ENCODE measurements around the gene RMND5B.
"Not testable (repeated sequence)": the region's sequence is repeated elsewhere in the genome, so short reads cannot be mapped to it uniquely, and the experiment has no call there.

Gene RMND5B

GRCh38 chr5:178130576-178131445, at the start of gene RMND5B:
RMND5B (plus strand) TSS chr5:178131014; CDS start chr5:178138120, 7,106 bp downstream.
- TF ChIP-seq MAX (IDR thresholded peaks at IDR 0.05; ENCODE audit: low read depth, low read length) (peak; percentile 27; the same call in 1 of the 2 replicates), MYC (IDR thresholded peaks at IDR 0.05; ENCODE audit: low read depth, low read length) (no peak), POLR2A (IDR thresholded peaks at IDR 0.05; ENCODE audit: extremely low read depth, insufficient read length) (peak; percentile 50)
- TF ChIP-seq, protein P1, sequence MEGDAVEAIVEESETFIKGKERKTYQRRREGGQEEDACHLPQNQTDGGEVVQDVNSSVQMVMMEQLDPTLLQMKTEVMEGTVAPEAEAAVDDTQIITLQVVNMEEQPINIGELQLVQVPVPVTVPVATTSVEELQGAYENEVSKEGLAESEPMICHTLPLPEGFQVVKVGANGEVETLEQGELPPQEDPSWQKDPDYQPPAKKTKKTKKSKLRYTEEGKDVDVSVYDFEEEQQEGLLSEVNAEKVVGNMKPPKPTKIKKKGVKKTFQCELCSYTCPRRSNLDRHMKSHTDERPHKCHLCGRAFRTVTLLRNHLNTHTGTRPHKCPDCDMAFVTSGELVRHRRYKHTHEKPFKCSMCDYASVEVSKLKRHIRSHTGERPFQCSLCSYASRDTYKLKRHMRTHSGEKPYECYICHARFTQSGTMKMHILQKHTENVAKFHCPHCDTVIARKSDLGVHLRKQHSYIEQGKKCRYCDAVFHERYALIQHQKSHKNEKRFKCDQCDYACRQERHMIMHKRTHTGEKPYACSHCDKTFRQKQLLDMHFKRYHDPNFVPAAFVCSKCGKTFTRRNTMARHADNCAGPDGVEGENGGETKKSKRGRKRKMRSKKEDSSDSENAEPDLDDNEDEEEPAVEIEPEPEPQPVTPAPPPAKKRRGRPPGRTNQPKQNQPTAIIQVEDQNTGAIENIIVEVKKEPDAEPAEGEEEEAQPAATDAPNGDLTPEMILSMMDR (IDR thresholded peaks at IDR 0.05; ENCODE audit: low read depth, low read length) = no peak
- H3K4me3 ChIP-seq (ENCODE audit: low read depth, low read length) = peak within 1 kb of the TSS; percentile 70
- peak; percentile 87 for DNase-seq (ENCODE audit: low read depth)

DNA sequence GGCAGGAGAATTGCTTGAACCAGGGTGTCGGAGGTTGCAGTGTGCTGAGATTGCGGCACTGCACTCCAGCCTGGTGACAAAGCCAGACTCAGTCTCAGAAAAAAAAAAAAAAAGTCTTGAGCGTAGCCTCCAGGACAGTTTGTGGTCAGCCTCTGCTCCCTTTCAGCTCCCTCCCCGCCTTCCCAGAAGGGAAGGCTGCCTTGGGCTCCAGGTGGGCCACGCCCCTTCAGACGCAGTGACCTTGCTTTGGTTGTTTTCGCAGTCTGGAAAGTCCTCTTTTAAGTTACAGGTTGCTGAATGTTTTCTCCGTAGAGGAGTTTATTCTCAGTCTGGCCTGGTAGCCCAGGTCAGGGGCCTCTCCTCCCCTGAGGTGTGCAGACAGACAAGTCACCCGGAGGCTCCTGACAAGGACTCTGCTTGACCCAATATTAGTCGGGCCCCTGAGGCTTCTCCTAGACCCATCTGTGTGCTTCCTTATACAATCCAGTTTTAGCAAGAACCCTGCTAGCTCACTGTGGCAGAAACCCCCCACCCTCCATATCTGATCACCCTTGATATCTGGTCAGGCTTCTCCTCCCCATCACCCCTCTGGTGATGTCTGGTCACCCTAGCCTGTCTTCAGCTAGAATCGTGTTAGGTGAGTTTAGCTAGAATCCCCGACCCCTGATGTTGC, 49.1 kb upstream of the RMND5B start:
- TF ChIP-seq MAX (IDR thresholded peaks at IDR 0.05; ENCODE audit: low read depth, low read length) = no peak
- no peak for TF ChIP-seq MYC (IDR thresholded peaks at IDR 0.05; ENCODE audit: low read depth, low read length)
- TF ChIP-seq POLR2A (IDR thresholded peaks at IDR 0.05; ENCODE audit: extremely low read depth, insufficient read length) = no peak
- TF ChIP-seq, protein P1 (IDR thresholded peaks at IDR 0.05; ENCODE audit: low read depth, low read length) = no peak
- DNase-seq (ENCODE audit: low read depth) = no peak
- no peak overlapping the region for H3K4me3 ChIP-seq (ENCODE audit: low read depth, low read length)

- DNase-seq (ENCODE audit: low read depth) = no peak
- TF ChIP-seq, protein P1 (IDR thresholded peaks at IDR 0.05; ENCODE audit: low read depth, low read length) = no peak
- TF ChIP-seq POLR2A (IDR thresholded peaks at IDR 0.05; ENCODE audit: extremely low read depth, insufficient read length) (no peak), MAX (IDR thresholded peaks at IDR 0.05; ENCODE audit: low read depth, low read length) (no peak), MYC (IDR thresholded peaks at IDR 0.05; ENCODE audit: low read depth, low read length) (no peak)
Observed at GRCh38 chr5:178083922-178084321, 46.9 kb upstream of the RMND5B start.

GRCh38 chr5:178085316-178085715, 45.5 kb upstream of the RMND5B start:
- DNase-seq (ENCODE audit: low read depth) = no peak
- H3K4me3 ChIP-seq (ENCODE audit: low read depth, low read length) = no peak overlapping the region
- TF ChIP-seq, protein P1 (IDR thresholded peaks at IDR 0.05; ENCODE audit: low read depth, low read length) = no peak
- TF ChIP-seq MYC (IDR thresholded peaks at IDR 0.05; ENCODE audit: low read depth, low read length) (no peak), POLR2A (IDR thresholded peaks at IDR 0.05; ENCODE audit: extremely low read depth, insufficient read length) (no peak), MAX (IDR thresholded peaks at IDR 0.05; ENCODE audit: low read depth, low read length) (no peak)

More at GRCh38 chr5:178083922-178084321, 46.9 kb upstream of the RMND5B start:
- H3K4me3 ChIP-seq (ENCODE audit: low read depth, low read length) = no peak overlapping the region

GRCh38 chr5:178086266-178086665, 44.5 kb upstream of the RMND5B start:
- TF ChIP-seq MYC (IDR thresholded peaks at IDR 0.05; ENCODE audit: low read depth, low read length) (no peak), POLR2A (IDR thresholded peaks at IDR 0.05; ENCODE audit: extremely low read depth, insufficient read length) (no peak), MAX (IDR thresholded peaks at IDR 0.05; ENCODE audit: low read depth, low read length) (no peak)
- TF ChIP-seq, protein P1 (IDR thresholded peaks at IDR 0.05; ENCODE audit: low read depth, low read length) = no peak
- no peak for DNase-seq (ENCODE audit: low read depth)
- no peak overlapping the region for H3K4me3 ChIP-seq (ENCODE audit: low read depth, low read length)

DNA sequence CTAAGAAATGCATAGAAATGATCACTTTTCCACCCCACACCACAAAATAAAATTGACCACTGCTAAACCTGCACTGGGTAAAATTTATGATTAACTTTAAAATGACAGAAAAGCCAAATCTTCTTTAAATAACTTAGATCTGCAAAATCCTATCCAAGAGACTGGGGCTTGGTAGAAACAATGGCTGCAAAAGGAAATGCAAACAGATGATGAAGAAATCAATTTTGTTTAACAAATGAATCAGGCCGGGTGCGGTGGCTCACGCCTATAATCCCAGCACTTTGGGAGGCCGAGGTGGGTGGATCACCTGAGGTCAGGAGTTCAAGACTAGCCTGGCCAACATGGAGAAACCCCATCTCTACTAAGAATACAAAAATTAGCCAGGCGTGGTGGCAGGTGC, 43.6 kb upstream of the RMND5B start:
- DNase-seq (ENCODE audit: low read depth); H3K4me3 ChIP-seq (ENCODE audit: low read depth, low read length): not testable (repeated sequence)
